Astrocyte (in vitro differentiated cells and primary cell): Measurements from ENCODE around the gene AFF3. TPM values are rescaled to one million over a fixed set of nuclear protein-coding genes. Genes with fewer than 3 reads are reported as not detected.
A peak's percentile ranks its signal among the peaks of the same experiment; 100 is the strongest.
"Not testable (repeated sequence)": the region's sequence is repeated elsewhere in the genome, so short reads cannot be mapped to it uniquely, and the experiment has no call there.

Experiments
- DNase-seq: peaks from one replicate; pipeline ENCODE4 v3.0.0-alpha.2; 2010; ENCODE audit warnings: low read depth
- FAIRE-seq: peaks from 2 replicates; lab custom pipeline; 2011; peaks lifted over from hg19 to GRCh38; lab: Jason Lieb, UNC
- H2AFZ ChIP-seq: 2 replicates; pipeline ENCODE4 v1.6.0; 2012; ENCODE audit warnings: low read depth, low read length, inconsistent platforms
- H3K27ac ChIP-seq: 2 replicates; pipeline ENCODE4 v1.5.1; 2011; ENCODE audit warnings: low read depth, low read length, inconsistent platforms
- H3K27me3 ChIP-seq: 2 replicates; pipeline ENCODE4 v1.6.0; 2011; ENCODE audit warnings: low read length, inconsistent platforms; ENCODE audit not compliant: insufficient read depth
- H3K36me3 ChIP-seq: 2 replicates; pipeline ENCODE4 v1.5.1; 2011; ENCODE audit warnings: low read length, inconsistent platforms; ENCODE audit not compliant: insufficient read depth
- H3K4me1 ChIP-seq: 2 replicates; pipeline ENCODE4 v1.5.1; 2011; ENCODE audit warnings: low read length, inconsistent platforms; ENCODE audit not compliant: insufficient read depth
- H3K4me2 ChIP-seq: 2 replicates; pipeline ENCODE4 v1.6.0; 2012; ENCODE audit warnings: low read length, inconsistent platforms
- H3K4me3 ChIP-seq: 2 replicates; pipeline ENCODE4 v1.5.1; 2011; ENCODE audit warnings: low read depth, mild to moderate bottlenecking, low read length, inconsistent platforms; ENCODE audit not compliant: insufficient read depth
- H3K79me2 ChIP-seq: 2 replicates; pipeline ENCODE4 v1.6.0; 2012; ENCODE audit warnings: mild to moderate bottlenecking, low read length, inconsistent platforms; ENCODE audit not compliant: insufficient read depth
- H3K9ac ChIP-seq: 2 replicates; pipeline ENCODE4 v1.6.0; 2012; ENCODE audit warnings: mild to moderate bottlenecking, low read length, inconsistent platforms
- H3K9me3 ChIP-seq: 2 replicates; pipeline ENCODE4 v1.5.1; 2012; ENCODE audit warnings: low read depth, mild to moderate bottlenecking, low read length, inconsistent platforms; ENCODE audit not compliant: insufficient read depth
- H4K20me1 ChIP-seq: 2 replicates; pipeline ENCODE4 v1.6.0; 2012; ENCODE audit warnings: low read length, inconsistent platforms; ENCODE audit not compliant: insufficient read depth
- H3K27ac Mint-ChIP-seq: one replicate; pipeline ENCODE4 v1.8.0; 2021; ENCODE audit warnings: mild to moderate bottlenecking, mixed read lengths; ENCODE audit not compliant: unreplicated experiment
- H3K27me3 Mint-ChIP-seq: one replicate; pipeline ENCODE4 v1.8.0; 2021; ENCODE audit warnings: low read depth, mixed read lengths; ENCODE audit not compliant: unreplicated experiment
- H3K36me3 Mint-ChIP-seq: one replicate; pipeline ENCODE4 v1.8.0; 2021; ENCODE audit warnings: low read depth, mixed read lengths; ENCODE audit not compliant: unreplicated experiment
- H3K4me1 Mint-ChIP-seq: one replicate; pipeline ENCODE4 v1.8.0; 2021; ENCODE audit warnings: low read depth, mixed read lengths; ENCODE audit not compliant: unreplicated experiment
- H3K4me3 Mint-ChIP-seq: one replicate; pipeline ENCODE4 v1.8.0; 2021; ENCODE audit warnings: mild to moderate bottlenecking, moderate library complexity, mixed read lengths; ENCODE audit not compliant: unreplicated experiment
- H3K9me3 Mint-ChIP-seq: one replicate; pipeline ENCODE4 v1.8.0; 2021; ENCODE audit warnings: mild to moderate bottlenecking, mixed read lengths; ENCODE audit not compliant: unreplicated experiment
- total RNA-seq: library from RNA; stranded (reverse); gene quantifications from 2 replicates; pipeline ENCODE4 v1.2.1, GENCODE V29; 2021

The AFF3 gene
- total RNA-seq, 1 donor from 2014 or later: 14.7 TPM

DNA sequence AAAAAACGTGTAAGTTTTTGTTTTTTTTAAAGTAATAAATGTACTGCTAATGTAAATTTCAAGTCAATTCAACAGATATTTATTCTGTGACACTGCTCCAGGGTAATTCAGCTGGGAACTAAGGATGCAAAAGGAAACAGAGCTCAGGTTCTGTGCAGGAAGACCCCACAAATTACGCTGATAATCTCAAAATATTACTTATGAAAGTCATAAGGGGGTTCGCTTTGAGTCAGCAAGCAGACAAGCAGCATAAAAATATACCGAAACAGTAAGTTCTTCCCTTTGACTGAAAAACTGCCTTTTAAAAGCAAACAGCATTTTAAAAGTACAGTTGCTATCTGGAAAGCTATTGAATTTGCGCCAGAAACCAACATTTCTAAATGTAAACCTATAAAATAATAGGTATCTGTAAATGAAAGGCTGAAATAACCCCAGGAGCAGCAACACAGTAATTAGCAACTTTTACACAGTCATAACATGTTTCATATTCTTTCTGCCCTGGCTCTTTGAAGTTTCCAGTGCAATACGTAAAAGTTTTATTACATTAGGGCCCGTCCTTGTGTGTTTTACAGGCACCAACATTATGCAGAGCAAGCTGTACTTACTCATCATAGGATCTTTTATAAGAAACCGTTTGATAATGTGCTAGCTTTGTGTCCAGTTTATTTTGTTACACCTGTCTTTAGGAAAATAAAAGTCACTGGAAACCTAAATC lies 39.8 kb downstream of the AFF3 start:
- H4K20me1 ChIP-seq, H3K36me3 ChIP-seq, H3K27ac Mint-ChIP-seq, H3K9me3 ChIP-seq, H3K79me2 ChIP-seq, H2AFZ ChIP-seq, H3K9ac ChIP-seq, H3K36me3 Mint-ChIP-seq, DNase-seq, H3K9me3 Mint-ChIP-seq, H3K27ac ChIP-seq, H3K4me3 ChIP-seq, H3K27me3 ChIP-seq, FAIRE-seq: not testable (repeated sequence)
- Histone ChIP-seq H3K4me1 (peaks cover 14% of the 10 kb centered on the region), H3K4me2 (peak overlapping the region; percentile 73)
- Mint-ChIP-seq H3K4me1 (peaks cover 16% of the 10 kb centered on the region), H3K4me3 (peak overlapping the region; percentile 80), H3K27me3 (peaks cover 10% of the 10 kb centered on the region)

DNA sequence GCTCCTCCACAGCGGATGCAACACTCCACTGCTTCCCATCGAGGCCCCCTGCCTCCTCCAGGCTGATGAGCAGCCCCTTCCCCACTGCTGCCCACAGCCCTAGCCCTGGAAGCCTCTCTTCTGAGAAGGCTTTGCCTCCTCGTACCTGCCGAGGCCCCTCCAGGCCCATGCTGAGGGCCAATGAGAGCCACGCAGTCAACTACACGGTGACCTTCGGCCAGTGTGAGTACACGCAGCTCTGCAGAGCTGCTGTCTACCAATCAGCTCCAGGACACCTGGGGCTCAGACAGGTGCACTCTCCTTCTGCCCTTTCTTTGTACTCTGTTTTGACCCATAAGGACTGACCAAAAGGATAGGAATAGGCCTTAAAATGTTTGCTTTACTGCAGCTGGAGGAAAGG lies 43.5 kb downstream of the AFF3 start:
- not testable (repeated sequence) for DNase-seq, H3K36me3 ChIP-seq, H3K79me2 ChIP-seq, H3K4me3 Mint-ChIP-seq, H3K4me3 ChIP-seq, H2AFZ ChIP-seq, H4K20me1 ChIP-seq, H3K9ac ChIP-seq, H3K4me1 Mint-ChIP-seq, H3K27me3 Mint-ChIP-seq, H3K9me3 Mint-ChIP-seq, H3K27me3 ChIP-seq, H3K4me1 ChIP-seq, H3K36me3 Mint-ChIP-seq, H3K27ac ChIP-seq, H3K9me3 ChIP-seq, H3K4me2 ChIP-seq, H3K27ac Mint-ChIP-seq, FAIRE-seq

DNA sequence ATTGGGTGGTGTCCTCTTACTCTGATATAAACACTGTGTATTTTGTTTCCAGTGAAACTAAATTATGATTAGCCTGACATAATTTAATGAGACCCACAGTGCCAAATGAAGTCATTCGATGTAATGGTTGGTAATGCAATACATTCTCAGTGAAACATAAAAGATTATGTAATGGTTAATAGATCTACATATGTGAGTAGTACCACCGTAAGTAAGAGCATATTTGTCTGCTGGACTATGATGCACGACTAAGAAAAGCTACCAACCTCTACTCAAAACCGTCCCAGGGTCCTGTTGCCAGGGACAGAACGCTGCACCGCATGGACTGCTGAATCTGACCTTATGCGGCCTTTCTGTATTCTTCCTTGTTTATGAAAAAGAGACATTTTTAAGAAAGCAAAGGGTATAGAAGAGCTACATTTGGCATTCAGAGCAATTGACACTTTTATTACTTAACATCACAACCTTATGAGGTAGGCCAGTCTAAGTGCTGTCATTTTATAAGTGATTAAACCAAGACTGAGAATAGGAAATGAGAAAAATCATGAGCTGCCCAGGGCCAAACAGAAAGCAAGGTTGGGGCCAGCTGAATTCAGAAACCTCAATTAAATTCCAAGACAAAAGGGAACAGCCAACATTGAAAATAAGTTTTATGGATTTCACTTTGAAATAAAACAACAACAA lies 44.6 kb downstream of the AFF3 start:
- not testable (repeated sequence) for H3K4me1 ChIP-seq, H3K27ac Mint-ChIP-seq, H3K27me3 ChIP-seq, H3K9me3 ChIP-seq, DNase-seq, H3K27ac ChIP-seq, H3K36me3 Mint-ChIP-seq, H3K4me2 ChIP-seq, H4K20me1 ChIP-seq, H3K36me3 ChIP-seq, FAIRE-seq, H3K27me3 Mint-ChIP-seq, H3K4me1 Mint-ChIP-seq, H3K4me3 Mint-ChIP-seq, H3K79me2 ChIP-seq, H2AFZ ChIP-seq, H3K4me3 ChIP-seq, H3K9ac ChIP-seq, H3K9me3 Mint-ChIP-seq

DNA sequence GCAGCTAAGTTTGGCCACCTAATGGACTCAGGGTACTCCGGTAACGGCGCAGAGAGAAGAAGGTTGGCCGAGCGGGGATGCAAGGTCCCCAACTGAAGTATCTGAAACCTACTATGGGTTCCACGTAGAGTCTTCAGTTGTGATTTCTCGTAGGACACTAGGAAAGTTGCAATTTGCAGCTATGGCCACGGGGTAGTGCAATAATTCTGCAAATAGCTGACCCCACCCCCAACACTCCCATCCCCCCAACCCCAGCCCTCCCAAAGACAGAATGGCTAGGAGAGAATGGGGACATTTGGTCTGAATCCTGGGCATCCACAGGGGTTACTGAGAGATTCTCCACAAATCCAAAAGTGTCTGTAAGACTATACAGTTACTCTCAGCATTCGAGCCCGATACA lies 46.5 kb downstream of the AFF3 start:
- H3K9me3 Mint-ChIP-seq, H3K27me3 ChIP-seq, H3K27ac Mint-ChIP-seq, H4K20me1 ChIP-seq, H2AFZ ChIP-seq, H3K79me2 ChIP-seq, H3K4me1 Mint-ChIP-seq, H3K9ac ChIP-seq, H3K4me3 Mint-ChIP-seq, H3K27ac ChIP-seq, FAIRE-seq, H3K4me3 ChIP-seq, H3K4me2 ChIP-seq, H3K4me1 ChIP-seq, H3K9me3 ChIP-seq, H3K27me3 Mint-ChIP-seq, H3K36me3 Mint-ChIP-seq, DNase-seq, H3K36me3 ChIP-seq: not testable (repeated sequence)

DNA sequence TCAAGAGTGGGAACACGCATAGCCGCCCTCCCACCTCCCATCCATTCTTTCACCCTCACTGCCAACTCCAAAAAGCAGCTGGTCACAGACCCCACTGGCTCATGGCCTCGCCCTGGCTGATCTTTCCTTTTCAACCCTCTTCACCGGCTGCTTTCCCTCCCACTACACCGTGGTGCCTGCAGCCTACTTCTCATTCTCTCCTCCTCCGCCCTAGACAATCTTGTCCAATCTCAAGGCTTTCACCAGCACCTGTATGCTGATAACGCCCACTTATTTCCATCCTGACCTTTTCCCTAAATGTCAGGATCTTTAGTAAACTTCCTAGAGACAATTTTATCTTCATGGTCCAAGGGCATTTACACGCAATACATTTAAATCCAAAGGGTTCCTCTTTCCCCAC lies 50.6 kb downstream of the AFF3 start:
- not testable (repeated sequence) for FAIRE-seq, H3K4me2 ChIP-seq, H3K36me3 Mint-ChIP-seq, H3K27me3 ChIP-seq, H3K27ac Mint-ChIP-seq, DNase-seq, H4K20me1 ChIP-seq, H3K4me1 Mint-ChIP-seq, H3K9me3 Mint-ChIP-seq, H3K79me2 ChIP-seq, H3K27ac ChIP-seq, H3K27me3 Mint-ChIP-seq, H3K4me1 ChIP-seq, H3K4me3 Mint-ChIP-seq, H3K9me3 ChIP-seq, H3K4me3 ChIP-seq, H3K9ac ChIP-seq, H2AFZ ChIP-seq, H3K36me3 ChIP-seq

DNA sequence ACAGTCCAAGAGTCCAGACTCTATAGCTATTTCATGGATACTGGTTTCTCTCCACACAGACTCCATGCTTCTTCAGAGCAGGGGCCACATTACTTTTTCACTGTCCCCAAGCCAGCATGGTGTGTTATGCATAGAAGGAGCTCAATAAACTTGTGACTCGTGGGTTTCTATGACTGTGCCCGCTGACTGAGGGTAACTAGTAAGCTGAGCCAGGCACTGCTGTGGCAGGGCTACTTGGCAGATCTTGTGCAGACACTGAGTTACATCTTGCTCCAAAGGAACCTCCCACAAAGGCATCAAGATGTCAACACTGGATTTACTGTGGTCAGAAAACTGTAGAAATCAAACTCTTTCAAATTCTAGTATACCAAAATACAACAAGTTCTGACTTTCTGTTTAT lies 56.6 kb downstream of the AFF3 start:
- H3K9me3 ChIP-seq, H3K4me2 ChIP-seq, FAIRE-seq, H3K27ac Mint-ChIP-seq, DNase-seq, H3K27me3 ChIP-seq, H3K4me1 ChIP-seq, H3K36me3 Mint-ChIP-seq, H3K79me2 ChIP-seq, H3K9me3 Mint-ChIP-seq, H4K20me1 ChIP-seq, H3K27ac ChIP-seq, H3K27me3 Mint-ChIP-seq, H2AFZ ChIP-seq, H3K4me3 ChIP-seq, H3K4me3 Mint-ChIP-seq, H3K9ac ChIP-seq, H3K36me3 ChIP-seq: not testable (repeated sequence)
- H3K4me1 Mint-ChIP-seq: peaks cover 22% of the 10 kb centered on the region
